Endothelial cell (in vitro differentiated cells): ENCODE data around the gene WNT2B. TPM values are rescaled to one million over a fixed set of nuclear protein-coding genes. Genes with fewer than 3 reads are reported as not detected.

Source experiments
- DNase-seq: peaks from one replicate; pipeline ENCODE4 v3.0.0; 2021; ENCODE audit warnings: low spot score
- H3K27ac Mint-ChIP-seq: one replicate; pipeline ENCODE4 v1.8.0; 2021; ENCODE audit warnings: mixed read lengths, inconsistent platforms; ENCODE audit not compliant: unreplicated experiment
- H3K27me3 Mint-ChIP-seq: one replicate; pipeline ENCODE4 v1.8.0; 2021; ENCODE audit warnings: mild to moderate bottlenecking, moderate library complexity, mixed read lengths, inconsistent platforms; ENCODE audit not compliant: unreplicated experiment
- H3K36me3 Mint-ChIP-seq: one replicate; pipeline ENCODE4 v1.8.0; 2021; ENCODE audit warnings: mild to moderate bottlenecking, low read depth, mixed read lengths, inconsistent platforms; ENCODE audit not compliant: unreplicated experiment
- H3K4me1 Mint-ChIP-seq: one replicate; pipeline ENCODE4 v1.8.0; 2021; ENCODE audit warnings: mild to moderate bottlenecking, mixed read lengths, inconsistent platforms; ENCODE audit not compliant: unreplicated experiment
- H3K4me3 Mint-ChIP-seq: one replicate; pipeline ENCODE4 v1.8.0; 2021; ENCODE audit warnings: mild to moderate bottlenecking, mixed read lengths, inconsistent platforms; ENCODE audit not compliant: unreplicated experiment
- H3K9me3 Mint-ChIP-seq: one replicate; pipeline ENCODE4 v1.8.0; 2021; ENCODE audit warnings: mixed read lengths, inconsistent platforms; ENCODE audit not compliant: unreplicated experiment
- total RNA-seq: library from RNA; stranded (reverse); fragmentation: NEBNext Ultra II Directional; extraction: Animal tissue kit (Norgen Biotek cat#: 25700); gene quantifications from one replicate; pipeline ENCODE4 v1.2.1, GENCODE V29; 2021; ENCODE audit not compliant: unreplicated experiment
- TF ChIP-seq, protein P1 (sequence below): fragments of 200-600 bp; sonication (generic); IDR thresholded peaks from one replicate; pipeline ENCODE4 v1.5.0; 2021; ENCODE audit warnings: antibody characterized with exemption; ENCODE audit not compliant: unreplicated experiment

WNT2B gene
- total RNA-seq, 1 donor from 2014 or later, result 1.3 TPM

DNA sequence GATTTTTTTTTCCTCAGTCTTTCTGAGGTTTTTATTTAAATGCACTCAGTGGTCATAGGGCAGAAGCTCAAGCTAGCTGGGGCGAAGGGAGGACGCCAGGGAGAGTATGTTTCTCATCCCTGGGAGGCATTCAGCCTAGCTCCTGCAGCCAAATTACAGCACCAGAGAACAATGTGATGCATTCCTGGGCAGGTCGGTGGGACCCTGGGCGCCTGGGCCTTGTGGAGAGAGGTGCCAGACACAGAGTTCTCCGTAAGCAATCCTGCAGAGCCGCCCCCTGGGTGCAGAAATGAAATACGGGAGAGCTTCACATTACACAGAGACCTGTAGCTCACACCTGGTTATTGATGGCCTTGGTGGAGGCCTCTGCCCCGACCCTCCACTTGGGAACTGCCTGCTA lies 15.5 kb downstream of the WNT2B start:
- Mint-ChIP-seq H3K9me3 (no peaks in the 10 kb centered on the region), H3K4me3 (no peak overlapping the region), H3K36me3 (peaks cover 6% of the 10 kb centered on the region), H3K4me1 (peaks cover 3% of the 10 kb centered on the region), H3K27ac (no peak overlapping the region), H3K27me3 (no peaks in the 10 kb centered on the region)
- TF ChIP-seq, protein P1, sequence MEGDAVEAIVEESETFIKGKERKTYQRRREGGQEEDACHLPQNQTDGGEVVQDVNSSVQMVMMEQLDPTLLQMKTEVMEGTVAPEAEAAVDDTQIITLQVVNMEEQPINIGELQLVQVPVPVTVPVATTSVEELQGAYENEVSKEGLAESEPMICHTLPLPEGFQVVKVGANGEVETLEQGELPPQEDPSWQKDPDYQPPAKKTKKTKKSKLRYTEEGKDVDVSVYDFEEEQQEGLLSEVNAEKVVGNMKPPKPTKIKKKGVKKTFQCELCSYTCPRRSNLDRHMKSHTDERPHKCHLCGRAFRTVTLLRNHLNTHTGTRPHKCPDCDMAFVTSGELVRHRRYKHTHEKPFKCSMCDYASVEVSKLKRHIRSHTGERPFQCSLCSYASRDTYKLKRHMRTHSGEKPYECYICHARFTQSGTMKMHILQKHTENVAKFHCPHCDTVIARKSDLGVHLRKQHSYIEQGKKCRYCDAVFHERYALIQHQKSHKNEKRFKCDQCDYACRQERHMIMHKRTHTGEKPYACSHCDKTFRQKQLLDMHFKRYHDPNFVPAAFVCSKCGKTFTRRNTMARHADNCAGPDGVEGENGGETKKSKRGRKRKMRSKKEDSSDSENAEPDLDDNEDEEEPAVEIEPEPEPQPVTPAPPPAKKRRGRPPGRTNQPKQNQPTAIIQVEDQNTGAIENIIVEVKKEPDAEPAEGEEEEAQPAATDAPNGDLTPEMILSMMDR, result no peak
- DNase-seq, result no peak

DNA sequence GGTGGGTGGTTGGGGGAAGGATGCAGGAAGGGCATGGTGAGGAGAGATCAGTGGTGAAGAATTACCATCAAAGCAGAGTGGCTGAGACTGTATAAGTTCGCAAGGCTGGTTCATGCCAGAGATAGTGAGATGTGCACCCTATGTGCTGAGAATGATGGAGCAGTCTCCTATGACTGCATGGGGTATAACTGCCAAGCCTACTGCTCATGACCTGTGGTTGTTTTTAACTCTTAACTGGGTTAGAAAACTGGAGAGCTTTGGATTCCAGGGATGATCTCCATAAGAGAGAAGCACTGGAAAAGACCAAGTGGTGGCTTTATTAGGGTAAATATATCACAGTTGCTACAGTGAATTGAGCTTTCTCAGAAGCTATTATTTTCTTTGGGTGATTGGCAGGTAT lies 16.2 kb downstream of the WNT2B start:
- DNase-seq, result no peak
- TF ChIP-seq, protein P1, result no peak
- no peak overlapping the region for H3K4me3 Mint-ChIP-seq
- peaks cover 3% of the 10 kb centered on the region for H3K4me1 Mint-ChIP-seq
- H3K36me3 Mint-ChIP-seq, result peaks cover 6% of the 10 kb centered on the region
- peak overlapping the region; percentile 16 for H3K27ac Mint-ChIP-seq
- no peaks in the 10 kb centered on the region for H3K9me3 Mint-ChIP-seq
- no peaks in the 10 kb centered on the region for H3K27me3 Mint-ChIP-seq

DNA sequence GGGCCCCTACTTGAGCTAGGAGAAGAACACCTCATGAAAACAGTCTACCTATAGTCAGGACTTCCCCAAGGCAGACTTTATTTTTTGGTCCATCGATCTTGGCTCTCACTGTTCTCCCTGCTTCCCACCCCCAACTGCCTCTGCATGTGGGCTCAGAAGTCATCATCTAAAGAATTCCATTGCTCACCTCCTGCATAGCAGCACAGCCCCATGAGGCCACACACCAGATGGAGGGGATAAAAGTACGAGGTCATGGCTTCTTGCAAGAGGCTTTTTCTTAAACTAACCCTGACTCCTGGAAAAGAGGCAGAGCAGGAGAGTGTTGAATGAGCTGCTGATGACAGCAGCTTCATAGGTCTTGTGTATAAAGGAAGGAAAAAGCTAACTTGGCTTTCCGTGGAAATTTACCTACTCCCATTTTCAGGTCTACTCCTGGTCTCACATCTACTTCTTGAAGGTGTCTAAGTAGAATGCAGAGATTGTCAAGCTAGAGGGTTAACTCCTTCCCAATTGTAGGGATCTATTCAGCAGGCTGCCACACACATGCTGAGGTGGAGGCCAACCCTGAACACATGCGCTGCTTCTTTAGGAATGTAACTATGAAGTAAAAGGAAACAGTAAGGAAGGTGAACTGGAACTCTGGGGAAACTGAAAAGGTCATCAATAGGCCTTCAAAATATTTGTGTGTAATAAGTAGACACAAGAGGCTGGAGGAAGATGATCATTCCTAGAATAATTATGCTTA lies 18.7 kb downstream of the WNT2B start:
- DNase-seq, result no peak
- H3K4me3 Mint-ChIP-seq, result no peak overlapping the region
- H3K9me3 Mint-ChIP-seq, result no peaks in the 10 kb centered on the region
- H3K27me3 Mint-ChIP-seq, result no peaks in the 10 kb centered on the region
- H3K4me1 Mint-ChIP-seq, result peaks cover 3% of the 10 kb centered on the region
- H3K36me3 Mint-ChIP-seq, result peaks cover 6% of the 10 kb centered on the region
- H3K27ac Mint-ChIP-seq, result no peak overlapping the region
- TF ChIP-seq, protein P1, result no peak

DNA sequence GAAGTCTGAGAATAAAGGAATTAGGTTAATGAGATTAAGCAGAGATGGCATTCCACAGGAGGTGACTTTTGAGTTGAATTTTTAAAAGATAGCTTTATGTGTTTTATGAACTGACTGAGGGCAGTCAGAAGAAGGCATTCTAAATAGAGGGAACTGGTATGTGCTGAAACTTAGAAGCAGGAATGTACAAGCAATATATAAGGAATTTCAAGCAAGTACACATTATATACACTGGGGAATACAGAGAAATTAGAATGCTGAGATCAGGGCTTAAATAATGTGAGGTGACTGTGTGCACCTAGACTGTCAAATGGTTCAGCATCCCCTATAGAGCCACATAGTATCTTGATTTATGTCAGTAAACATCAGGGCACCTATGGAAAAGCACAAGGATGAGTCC lies 19.3 kb downstream of the WNT2B start:
- no peaks in the 10 kb centered on the region for H3K27me3 Mint-ChIP-seq
- no peak for DNase-seq
- TF ChIP-seq, protein P1, result no peak
- H3K9me3 Mint-ChIP-seq, result no peaks in the 10 kb centered on the region
- H3K36me3 Mint-ChIP-seq, result peaks cover 6% of the 10 kb centered on the region
- H3K27ac Mint-ChIP-seq, result no peak overlapping the region
- H3K4me3 Mint-ChIP-seq, result no peak overlapping the region
- peaks cover 3% of the 10 kb centered on the region for H3K4me1 Mint-ChIP-seq

DNA sequence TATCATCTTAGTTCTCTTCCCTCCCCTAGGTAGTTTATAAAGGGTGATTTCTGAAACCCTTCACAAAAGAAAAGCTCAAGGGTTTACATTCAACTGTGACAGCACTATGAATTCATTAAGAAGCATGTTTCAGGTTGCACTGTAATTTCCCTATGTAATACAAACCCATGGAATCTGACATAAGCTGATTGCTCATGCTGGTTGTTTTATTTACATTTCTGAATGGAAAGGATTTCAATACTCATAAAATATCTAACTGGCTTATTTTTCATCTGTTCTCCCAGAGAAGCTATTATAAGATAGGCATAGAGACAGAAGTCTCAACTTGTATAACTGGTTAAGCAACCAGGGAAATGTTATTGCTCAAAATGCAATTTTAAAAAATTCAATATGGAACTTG lies 20.5 kb downstream of the WNT2B start:
- Mint-ChIP-seq H3K4me1 (peaks cover 3% of the 10 kb centered on the region), H3K27me3 (no peaks in the 10 kb centered on the region), H3K27ac (no peak overlapping the region), H3K36me3 (peaks cover 6% of the 10 kb centered on the region), H3K9me3 (no peaks in the 10 kb centered on the region), H3K4me3 (no peak overlapping the region)
- TF ChIP-seq, protein P1, result no peak
- no peak for DNase-seq
